ENCODE data around the gene COTL1. TPM values are rescaled to one million over a fixed set of nuclear protein-coding genes. Genes with fewer than 3 reads are reported as not detected.

Gene COTL1
- 38.4 and 76.4 TPM in 2 replicates for total RNA-seq

GRCh38 chr16:84617791-84618580 lies at the start of gene COTL1:
Gene COTL1, minus strand, starts transcription at chr16:84618078. Its CDS starts 164 bp downstream, at chr16:84617914.

GRCh38 chr16:84647828-84648594 lies 30.1 kb upstream of the COTL1 start, which contains the start of gene KLHL36:
Gene KLHL36, plus strand, starts transcription at chr16:84648511. Its CDS starts 2,357 bp downstream, at chr16:84650868.

Other genes with a start within 250 kb of the COTL1 start
- 14.2 and 17.5 TPM in 2 replicates for gene ATP2C2, start 249.5 kb downstream of the COTL1 start, total RNA-seq
- 36.1 and 51.2 TPM in 2 replicates for gene MEAK7, start 113.4 kb downstream of the COTL1 start, total RNA-seq
- gene KLHL36, start 30.4 kb upstream of the COTL1 start, total RNA-seq: 99.8 and 115 TPM in 2 replicates
- gene USP10, start 81.9 kb upstream of the COTL1 start, total RNA-seq: 45.3 and 54.8 TPM in 2 replicates
- 0.21 and 19.3 TPM in 2 replicates for gene CRISPLD2, start 201.9 kb upstream of the COTL1 start, total RNA-seq

Data from tracheal epithelial cell (primary cell).